Sigmoid colon (tissue), 3 donors: ENCODE results near the gene ROR1.

Source experiments
- CTCF ChIP-seq, 4 experiments: fragments of 450-650 bp in 3 of 4; fragments of 200-600 bp in 1 of 4; IDR thresholded peaks; one replicate each; pipeline ENCODE4 v1.5.1; 2016 to 2019; ENCODE audit warnings: antibody characterized with exemption in 4 of 4, mild to moderate bottlenecking in 3 of 4, moderate library complexity in 2 of 4
- POLR2A ChIP-seq, 2 donors: fragments of 450-650 bp; IDR thresholded peaks; one replicate each; pipeline ENCODE4 v1.6.1; 2016; ENCODE audit warnings: antibody characterized with exemption in 2 of 2, mild to moderate bottlenecking in 2 of 2, moderate library complexity in 2 of 2

GRCh38 chr1:64107118-64107519 lies 333.3 kb downstream of the ROR1 start:
- TF ChIP-seq CTCF (IDR thresholded peaks at IDR 0.05): no peak
- TF ChIP-seq POLR2A (IDR thresholded peaks at IDR 0.05): no peak
